Skeletal muscle tissue (tissue), 4 donors: Measurements from ENCODE around the gene NTRK3. TPM values are rescaled to one million over a fixed set of nuclear protein-coding genes. Genes with fewer than 3 reads are reported as not detected.

ENCODE experiments used
- H3K27ac ChIP-seq: one replicate; pipeline ENCODE4 v1.7.0; 2013; ENCODE audit warnings: mild to moderate bottlenecking, low read depth, low read length, inconsistent platforms
- H3K27me3 ChIP-seq, 3 donors: one replicate each; pipeline ENCODE4 v1.7.0; 2013; ENCODE audit warnings: low read length in 3 of 3; ENCODE audit not compliant: control insufficient read depth in 3 of 3, insufficient read depth in 3 of 3
- H3K36me3 ChIP-seq, 3 donors: one replicate each; pipeline ENCODE4 v1.7.0; 2013; ENCODE audit warnings: low read length in 3 of 3; ENCODE audit not compliant: control insufficient read depth in 3 of 3, insufficient read depth in 3 of 3
- H3K4me1 ChIP-seq, 3 donors: one replicate each; pipeline ENCODE4 v1.7.0; 2013; ENCODE audit warnings: low read length in 3 of 3, mild to moderate bottlenecking in 3 of 3; ENCODE audit not compliant: control insufficient read depth in 3 of 3, insufficient read depth in 3 of 3
- H3K4me3 ChIP-seq, 3 donors: one replicate each; pipeline ENCODE4 v1.7.0; 2013; ENCODE audit warnings: low read length in 3 of 3
- H3K9ac ChIP-seq, 3 donors: one replicate each; pipeline ENCODE4 v1.7.0; 2013; ENCODE audit warnings: low read length in 3 of 3, mild to moderate bottlenecking in 3 of 3, moderate library complexity in 2 of 3, low read depth in 1 of 3
- H3K9me3 ChIP-seq, 3 donors: one replicate each; pipeline ENCODE4 v1.7.0; 2013; ENCODE audit warnings: low read length in 3 of 3; ENCODE audit not compliant: control insufficient read depth in 3 of 3
- total RNA-seq: library from RNA; depleted of rRNA; stranded (reverse); fragments of >200 nt; gene quantifications from one replicate; pipeline ENCODE4 v1.2.3, GENCODE V29; 2014
- donor health status: Osteomylitis.

NTRK3 gene
- total RNA-seq, 1 donor from 2014 or later: 6.8 TPM

DNA sequence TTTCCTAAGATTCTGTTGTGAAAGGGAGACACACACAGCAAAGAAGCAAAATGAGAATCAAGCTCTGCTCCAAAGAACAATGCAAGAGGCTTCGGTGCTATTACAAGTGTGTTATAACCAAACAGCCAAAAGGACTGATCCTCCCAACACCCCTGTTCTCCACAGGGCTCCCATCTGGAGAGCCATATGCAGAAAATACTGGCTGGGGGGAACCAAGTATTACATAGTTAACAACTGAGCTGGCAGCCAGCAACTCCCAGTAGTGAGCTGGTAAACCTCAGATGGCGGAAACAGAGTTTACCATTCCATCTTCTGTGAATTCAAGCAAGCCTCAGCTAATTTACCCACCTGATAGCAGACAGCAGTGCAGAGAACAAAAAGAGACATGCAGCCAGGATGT lies 156.4 kb downstream of the NTRK3 start:
- H3K36me3 ChIP-seq: no peaks in the 10 kb centered on the region
- no peak overlapping the region for H3K9ac ChIP-seq
- no peaks in the 10 kb centered on the region for H3K9me3 ChIP-seq
- no peaks in the 10 kb centered on the region for H3K4me1 ChIP-seq
- H3K4me3 ChIP-seq: no peak overlapping the region
- H3K27me3 ChIP-seq: peaks cover 0 to 3% (median 0%) of the 10 kb centered on the region in 3 donors
- H3K27ac ChIP-seq: no peak overlapping the region

DNA sequence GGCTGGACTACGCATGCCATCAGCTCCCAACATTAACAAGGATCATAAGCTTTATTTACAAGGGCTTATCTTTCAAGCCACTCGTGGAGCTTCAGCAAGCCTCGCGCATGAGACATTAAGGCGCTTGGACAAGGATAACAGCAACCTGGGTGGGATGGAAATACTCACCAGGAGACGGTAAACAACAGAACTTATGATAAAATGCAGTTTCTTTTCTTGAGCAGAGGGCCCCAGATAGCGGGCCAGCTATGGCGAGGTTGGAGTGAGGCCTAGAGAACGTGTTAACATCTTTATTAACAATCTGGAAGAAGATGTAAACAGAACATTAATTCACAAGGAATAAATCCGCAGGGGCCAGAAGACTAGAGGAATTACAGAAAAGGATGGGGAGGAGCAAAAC lies 158.2 kb downstream of the NTRK3 start:
- H3K27ac ChIP-seq: no peak overlapping the region
- H3K4me3 ChIP-seq: no peak overlapping the region
- no peaks in the 10 kb centered on the region for H3K9me3 ChIP-seq
- H3K4me1 ChIP-seq: no peaks in the 10 kb centered on the region
- H3K9ac ChIP-seq: no peak overlapping the region
- H3K27me3 ChIP-seq: peaks cover 0 to 3% (median 0%) of the 10 kb centered on the region in 3 donors
- H3K36me3 ChIP-seq: no peaks in the 10 kb centered on the region

DNA sequence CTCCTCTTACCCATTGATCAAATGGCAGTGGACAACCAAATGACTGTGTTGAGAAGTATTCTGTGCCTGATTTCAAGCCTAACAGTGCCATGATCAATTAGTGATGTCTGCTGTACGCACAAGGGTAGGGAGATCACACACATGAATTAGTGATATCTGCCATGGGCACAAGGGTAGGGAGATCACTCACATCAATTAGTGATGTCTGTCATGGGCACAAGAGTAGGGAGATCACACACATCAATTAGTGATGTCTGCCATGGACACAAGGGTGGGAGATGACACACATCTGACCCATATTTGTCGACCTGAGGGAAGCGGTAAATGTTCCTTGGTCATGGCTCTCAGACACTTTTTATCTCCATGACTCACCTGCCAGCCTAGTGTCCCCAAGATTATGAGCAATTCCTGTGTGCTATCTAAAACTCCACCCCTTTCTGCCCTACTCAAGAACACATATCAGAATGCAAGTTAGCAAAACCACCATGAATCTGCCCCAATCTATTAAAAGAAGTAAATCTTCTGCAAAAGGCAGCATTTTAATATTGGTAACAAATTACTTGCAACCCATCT lies 165.0 kb downstream of the NTRK3 start:
- no peaks in the 10 kb centered on the region for H3K36me3 ChIP-seq
- H3K27ac ChIP-seq: no peak overlapping the region
- peaks cover 7 to 12% (median 8%) of the 10 kb centered on the region in 3 donors for H3K4me1 ChIP-seq
- peaks cover 0 to 3% (median 0%) of the 10 kb centered on the region in 3 donors for H3K27me3 ChIP-seq
- no peak overlapping the region for H3K9ac ChIP-seq
- peaks cover 0 to 4% (median 0%) of the 10 kb centered on the region in 3 donors for H3K9me3 ChIP-seq
- no peak overlapping the region for H3K4me3 ChIP-seq

DNA sequence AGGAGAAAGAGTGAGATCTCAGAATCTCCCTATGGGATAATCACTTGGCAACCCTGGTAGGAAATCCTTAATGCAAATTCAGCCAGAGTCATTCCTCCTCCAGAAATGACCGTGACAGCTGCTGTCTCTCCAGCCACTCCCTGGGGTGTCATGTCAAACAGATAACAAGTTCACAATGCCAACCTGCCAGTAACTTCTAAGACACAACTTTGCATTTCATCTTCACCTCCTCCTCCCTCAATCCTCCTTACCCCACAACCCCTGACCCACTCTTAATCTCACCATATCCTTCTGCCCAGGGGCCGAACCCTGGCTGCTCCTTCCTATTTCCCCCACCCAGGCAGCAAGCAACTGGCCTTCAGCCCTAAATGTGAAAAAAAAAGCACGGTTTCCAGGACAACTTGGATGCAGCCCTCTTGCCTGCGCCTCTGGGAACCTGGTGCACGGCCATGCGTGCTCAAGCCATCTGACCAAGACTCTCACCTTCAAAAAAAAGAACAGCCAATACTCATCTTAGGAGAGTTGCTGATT lies 166.0 kb downstream of the NTRK3 start:
- no peaks in the 10 kb centered on the region for H3K27me3 ChIP-seq
- no peak overlapping the region for H3K9ac ChIP-seq
- no peaks in the 10 kb centered on the region for H3K36me3 ChIP-seq
- peaks cover 7 to 12% (median 8%) of the 10 kb centered on the region in 3 donors for H3K4me1 ChIP-seq
- H3K9me3 ChIP-seq: peaks cover 0 to 4% (median 0%) of the 10 kb centered on the region in 3 donors
- H3K27ac ChIP-seq: no peak overlapping the region
- no peak overlapping the region for H3K4me3 ChIP-seq

DNA sequence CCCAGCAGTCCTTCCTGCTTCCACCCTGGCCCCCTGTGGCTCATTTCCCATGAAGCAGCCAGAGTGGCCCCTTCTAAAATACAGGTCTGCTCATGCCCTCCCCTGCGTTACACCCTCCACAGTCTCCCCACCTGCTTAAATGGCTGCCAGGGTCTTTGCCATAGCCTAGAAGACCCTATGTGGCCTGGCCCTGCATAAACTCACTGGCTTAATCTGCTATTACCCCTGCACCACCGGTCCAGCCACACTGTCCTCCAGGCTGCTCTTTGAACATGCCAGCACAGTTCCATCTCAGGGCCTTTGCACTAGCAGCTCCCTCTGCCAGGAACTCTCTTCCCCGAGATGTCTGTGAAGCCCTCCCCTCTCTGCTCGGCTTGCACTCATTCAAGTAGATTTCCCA lies 166.8 kb downstream of the NTRK3 start:
- H3K4me1 ChIP-seq: peaks cover 7 to 13% (median 8%) of the 10 kb centered on the region in 3 donors
- no peak overlapping the region for H3K27ac ChIP-seq
- H3K4me3 ChIP-seq: no peak overlapping the region
- H3K27me3 ChIP-seq: peaks cover 0 to 1% (median 0%) of the 10 kb centered on the region in 3 donors
- peaks cover 0 to 4% (median 0%) of the 10 kb centered on the region in 3 donors for H3K9me3 ChIP-seq
- no peaks in the 10 kb centered on the region for H3K36me3 ChIP-seq
- H3K9ac ChIP-seq: no peak overlapping the region

DNA sequence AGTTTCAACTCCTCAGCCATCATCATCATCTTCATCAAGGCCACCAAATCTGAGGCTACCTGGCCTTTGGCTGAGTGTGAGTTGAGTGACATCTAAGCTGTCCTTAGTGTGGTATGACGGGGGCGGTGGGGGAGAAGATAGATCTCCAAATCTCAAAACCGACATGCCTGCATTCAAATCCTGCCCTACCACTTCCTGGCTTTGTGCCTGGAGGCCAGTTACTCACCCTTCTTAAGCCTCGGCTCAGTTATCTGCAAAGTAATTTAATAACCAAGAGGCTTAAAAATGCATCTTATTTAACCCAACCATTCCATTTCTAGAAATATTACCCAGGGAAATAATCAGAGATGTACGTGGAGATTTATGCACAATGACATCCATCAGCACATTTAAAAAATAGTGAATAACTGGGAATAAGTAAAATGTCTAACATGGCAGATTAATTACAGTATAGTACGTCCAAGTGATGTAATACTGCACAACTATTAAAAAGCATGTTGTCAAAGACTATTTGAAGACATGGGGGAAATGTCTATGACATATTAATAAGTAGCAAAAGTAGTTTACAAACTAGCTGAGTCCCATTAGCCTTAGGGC lies 167.4 kb downstream of the NTRK3 start:
- Histone ChIP-seq H3K4me3 (no peak overlapping the region), H3K4me1 (peaks cover 10 to 19% (median 11%) of the 10 kb centered on the region in 3 donors)

DNA sequence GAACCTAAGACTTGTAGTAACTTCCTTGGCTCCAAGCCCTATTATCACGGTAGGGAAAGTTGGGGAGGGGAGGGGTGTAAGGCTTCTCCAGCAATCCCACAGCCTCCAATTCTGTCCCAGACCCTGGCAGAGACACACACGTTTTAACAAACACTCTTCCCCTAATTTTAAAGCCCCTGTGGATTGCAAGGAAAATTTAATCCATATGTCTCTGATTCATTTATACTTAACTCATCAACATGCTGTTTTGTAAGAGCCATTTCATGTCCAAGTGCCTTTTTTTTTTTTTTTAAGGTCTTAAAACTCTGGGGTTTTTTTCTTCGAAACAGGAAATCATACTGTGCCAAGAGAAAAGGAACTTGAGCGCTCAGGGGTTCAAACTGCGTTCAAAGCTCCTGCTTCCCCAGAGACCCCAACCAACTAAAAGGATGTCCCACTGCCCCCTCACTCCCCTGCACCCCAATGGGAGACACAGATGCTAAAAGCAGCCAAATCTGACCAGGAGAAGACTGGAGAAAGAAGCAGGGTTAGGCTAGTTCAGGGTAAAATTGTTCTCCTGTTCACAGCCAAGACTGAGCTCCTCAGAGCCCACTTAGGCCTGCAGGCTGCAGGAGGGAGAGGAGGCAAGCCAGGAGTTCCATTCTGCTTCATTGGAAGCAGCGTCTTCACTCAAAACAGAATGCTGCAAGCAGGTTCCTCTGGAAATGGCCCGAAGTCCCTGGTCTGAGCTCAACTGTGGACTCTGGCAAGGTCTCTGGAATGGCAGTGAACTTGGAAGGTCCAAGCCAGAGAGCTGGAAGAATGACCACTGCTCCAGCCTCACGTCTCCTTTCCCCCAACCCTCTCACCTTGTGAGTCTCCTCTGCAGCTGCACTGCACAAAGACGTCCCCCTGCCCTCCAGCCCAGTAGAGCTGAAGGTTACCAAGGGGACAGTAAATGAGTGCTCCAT lies 172.5 kb downstream of the NTRK3 start:
- Histone ChIP-seq H3K4me1 (peaks cover 2 to 8% (median 3%) of the 10 kb centered on the region in 3 donors), H3K36me3 (no peaks in the 10 kb centered on the region), H3K4me3 (no peak overlapping the region), H3K9ac (no peak overlapping the region), H3K27ac (no peak overlapping the region), H3K27me3 (peaks cover 0 to 4% (median 0%) of the 10 kb centered on the region in 3 donors), H3K9me3 (no peaks in the 10 kb centered on the region)

More for the DNA sequence above, 167.4 kb downstream of the NTRK3 start:
- H3K27me3 ChIP-seq: peaks cover 0 to 4% (median 0%) of the 10 kb centered on the region in 3 donors
- H3K9ac ChIP-seq: no peak overlapping the region
- H3K36me3 ChIP-seq: no peaks in the 10 kb centered on the region
- H3K9me3 ChIP-seq: peaks cover 0 to 4% (median 0%) of the 10 kb centered on the region in 3 donors
- no peak overlapping the region for H3K27ac ChIP-seq

DNA sequence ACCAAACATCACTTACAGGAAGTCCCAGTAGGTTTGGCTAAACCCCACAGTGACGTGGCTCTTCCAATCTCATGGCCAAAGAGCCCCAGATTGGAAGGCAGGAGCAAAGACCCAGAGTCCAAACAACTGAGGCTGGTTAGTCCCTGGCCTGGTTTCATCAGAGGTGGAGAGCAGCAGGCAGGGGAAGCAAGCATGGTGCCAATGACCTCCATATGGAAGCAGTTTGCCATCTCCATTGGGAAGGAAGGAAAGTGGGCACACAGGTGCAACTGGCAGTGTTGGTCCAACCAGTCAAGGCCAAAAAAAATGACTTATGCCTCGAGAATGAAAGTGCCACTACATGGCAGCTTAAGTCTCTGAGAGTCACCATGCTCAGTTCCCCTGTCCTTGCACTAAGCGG lies 175.9 kb downstream of the NTRK3 start:
- no peak overlapping the region for H3K4me3 ChIP-seq
- H3K9ac ChIP-seq: no peak overlapping the region
- H3K36me3 ChIP-seq: no peaks in the 10 kb centered on the region
- H3K27ac ChIP-seq: no peak overlapping the region
- H3K27me3 ChIP-seq: peaks cover 0 to 4% (median 0%) of the 10 kb centered on the region in 3 donors
- no peaks in the 10 kb centered on the region for H3K9me3 ChIP-seq
- H3K4me1 ChIP-seq: peaks cover 2 to 8% (median 3%) of the 10 kb centered on the region in 3 donors

DNA sequence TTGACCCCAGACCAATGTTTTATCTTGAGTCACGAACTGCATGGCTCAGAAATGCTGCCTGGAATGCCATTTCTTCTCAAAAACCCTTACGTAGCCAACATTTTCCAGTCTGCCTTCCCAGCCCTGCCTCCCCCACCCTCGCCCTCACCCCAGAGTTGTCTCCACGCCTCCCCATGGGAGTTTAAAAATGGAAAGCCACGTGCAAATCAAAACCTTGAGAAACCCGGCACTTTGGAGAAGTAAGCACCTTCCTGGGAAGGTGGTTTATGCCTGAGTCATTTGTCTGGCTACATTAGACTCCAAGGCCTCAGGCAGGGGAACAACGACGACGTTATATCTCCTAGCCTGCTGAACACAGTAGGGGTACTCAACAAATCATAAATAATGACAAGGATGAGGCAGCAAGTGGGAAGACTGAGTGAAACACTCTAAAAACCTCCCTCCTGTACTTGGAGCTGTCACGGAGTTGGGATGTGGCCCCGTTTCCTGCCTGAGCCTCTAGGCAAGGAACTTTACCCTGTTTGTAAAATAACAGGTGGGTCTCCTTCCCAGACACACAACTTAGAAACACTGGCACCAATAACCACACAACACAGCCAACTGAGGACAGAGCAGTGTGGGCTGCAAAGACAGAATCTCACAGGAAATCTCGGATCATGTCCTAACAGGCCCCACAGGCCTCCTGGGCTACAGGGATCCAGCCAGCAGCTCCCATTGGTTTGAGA lies 179.1 kb downstream of the NTRK3 start:
- H3K9ac ChIP-seq: no peak overlapping the region
- no peaks in the 10 kb centered on the region for H3K36me3 ChIP-seq
- H3K9me3 ChIP-seq: no peaks in the 10 kb centered on the region
- no peaks in the 10 kb centered on the region for H3K4me1 ChIP-seq
- H3K27me3 ChIP-seq: no peaks in the 10 kb centered on the region
- H3K4me3 ChIP-seq: no peak overlapping the region
- no peak overlapping the region for H3K27ac ChIP-seq
